ENCODE results near the gene GNL2.

GRCh38 chr1:37562984-37563383 is 32.8 kb downstream of the GNL2 start:
- no peak for TF ChIP-seq POLR2A (IDR thresholded peaks at IDR 0.05; ENCODE audit: low read length)
- TF ChIP-seq GATA1 (IDR thresholded peaks at IDR 0.05; ENCODE audit: low read depth, low read length), result no peak

All from erythroblast (primary cell).